CD4-positive, CD25-positive, alpha-beta regulatory T cell (primary cell): ENCODE measurements around the gene TICAM2. TPM values are rescaled to one million over a fixed set of nuclear protein-coding genes. Genes with fewer than 3 reads are reported as not detected.

Source experiments
- ATAC-seq, 2 donors: fragments of 150-1000 bp; cut with Tn5 transposase; one replicate each; pipeline ENCODE4 v1.10.0; 2021; ENCODE audit warnings: low read depth in 2 of 2, moderate number of reproducible peaks in 2 of 2, moderate library complexity in 1 of 2
- DNase-seq, 3 donors: peaks; one replicate each; pipeline versions ENCODE4 v3.0.0 to v3.0.0-alpha.2; 2012 to 2022; ENCODE audit warnings: mixed read lengths in 1 of 3
- H3K27ac ChIP-seq: one replicate; pipeline ENCODE4 v1.7.0; 2013; ENCODE audit warnings: mild to moderate bottlenecking, low read length; ENCODE audit not compliant: insufficient read depth, poor library complexity, severe bottlenecking
- H3K27me3 ChIP-seq: one replicate; pipeline ENCODE4 v1.7.0; 2013; ENCODE audit warnings: low read length; ENCODE audit not compliant: control insufficient read depth, insufficient read depth
- H3K36me3 ChIP-seq: one replicate; pipeline ENCODE4 v1.7.0; 2013; ENCODE audit warnings: mild to moderate bottlenecking, low read length, moderate library complexity; ENCODE audit not compliant: control insufficient read depth, insufficient read depth
- H3K4me1 ChIP-seq: 2 replicates; pipeline ENCODE4 v1.7.0; 2013; ENCODE audit warnings: mild to moderate bottlenecking, low read length; ENCODE audit not compliant: insufficient read depth, control insufficient read depth, poor library complexity, severe bottlenecking
- H3K4me3 ChIP-seq: one replicate; pipeline ENCODE4 v1.7.0; 2013; ENCODE audit warnings: low read depth, mild to moderate bottlenecking, low read length, moderate library complexity
- H3K9me3 ChIP-seq, 2 experiments: 1 replicate in 1 of 2; 2 replicates in 1 of 2; pipeline ENCODE4 v1.7.0; 2013; ENCODE audit warnings: low read length in 2 of 2, mild to moderate bottlenecking in 1 of 2, moderate library complexity in 1 of 2; ENCODE audit not compliant: control insufficient read depth in 2 of 2
- H3K27ac Mint-ChIP-seq, 3 donors: one replicate each; pipeline ENCODE4 v1.8.0; 2020 to 2022; ENCODE audit warnings: mild to moderate bottlenecking in 3 of 3, mixed read lengths in 3 of 3, moderate library complexity in 2 of 3
- H3K27me3 Mint-ChIP-seq: one replicate; pipeline ENCODE4 v1.8.0; 2022; ENCODE audit warnings: mild to moderate bottlenecking, mixed read lengths
- H3K36me3 Mint-ChIP-seq: one replicate; pipeline ENCODE4 v1.8.0; 2020; ENCODE audit warnings: mixed read lengths
- H3K4me1 Mint-ChIP-seq, 4 donors: one replicate each; pipeline ENCODE4 v1.8.0; 2020 to 2022; ENCODE audit warnings: mixed read lengths in 4 of 4, mild to moderate bottlenecking in 1 of 4
- H3K4me3 Mint-ChIP-seq, 4 donors: one replicate each; pipeline ENCODE4 v1.8.0; 2020 to 2022; ENCODE audit warnings: mild to moderate bottlenecking in 4 of 4, mixed read lengths in 4 of 4, moderate library complexity in 3 of 4
- H3K9me3 Mint-ChIP-seq, 7 donors: one replicate each; pipeline ENCODE4 v1.8.0; 2020 to 2022; ENCODE audit warnings: mixed read lengths in 7 of 7, mild to moderate bottlenecking in 3 of 7, moderate library complexity in 2 of 7
- polyA plus RNA-seq, 4 donors: library from polyadenylated mRNA; unstranded; fragments of 300-500 nt; fragmentation: Illumina TruSeq; gene quantifications; one replicate each; pipeline ENCODE4 v1.2.3, GENCODE V29; 2021
- total RNA-seq: library from RNA; stranded (reverse); gene quantifications from one replicate; pipeline ENCODE4 v1.2.3, GENCODE V29; 2022

The TICAM2 gene
- total and polyA plus RNA-seq, 5 donors from 2014 or later, result 0.25 to 0.67 (median 0.29) TPM; not detected in 2

DNA sequence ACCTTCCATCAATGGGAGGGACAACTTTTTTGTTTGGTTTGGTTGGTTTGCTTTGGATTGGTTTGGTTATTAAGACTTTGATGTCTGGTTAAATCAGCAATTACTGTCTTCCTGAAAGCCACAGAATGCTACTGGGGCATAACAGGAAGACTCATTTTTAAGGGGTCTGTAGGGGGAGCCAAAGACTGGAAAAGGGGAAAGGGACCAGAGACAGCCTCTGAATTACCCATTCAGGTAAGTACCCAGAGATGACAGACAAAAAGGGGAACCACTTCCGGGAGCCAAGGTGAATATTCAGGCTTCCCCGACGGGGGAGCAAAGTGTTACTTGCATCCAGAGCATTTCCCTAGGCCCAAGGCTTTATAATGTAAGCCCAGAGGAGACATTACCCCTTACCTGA is 53.1 kb downstream of the TICAM2 start:
- peaks cover 0 to 6% (median under 1%) of the 10 kb centered on the region in 4 donors for H3K4me1 Mint-ChIP-seq
- H3K4me3 Mint-ChIP-seq, result no peak overlapping the region
- DNase-seq (peak in 1 of 3 donors; percentile 23), ATAC-seq (no peak)
- Histone ChIP-seq H3K4me3 (no peak overlapping the region), H3K4me1 (no peaks in the 10 kb centered on the region), H3K9me3 (peaks cover 0 to 5% of the 10 kb centered on the region in 2 experiments), H3K27ac (no peak overlapping the region), H3K36me3 (no peaks in the 10 kb centered on the region), H3K27me3 (peaks cover 10% of the 10 kb centered on the region)
- H3K27me3 Mint-ChIP-seq, result peaks cover 25% of the 10 kb centered on the region
- H3K9me3 Mint-ChIP-seq, result peaks cover 0 to 2% (median 0%) of the 10 kb centered on the region in 7 donors
- no peaks in the 10 kb centered on the region for H3K36me3 Mint-ChIP-seq
- no peak overlapping the region for H3K27ac Mint-ChIP-seq

DNA sequence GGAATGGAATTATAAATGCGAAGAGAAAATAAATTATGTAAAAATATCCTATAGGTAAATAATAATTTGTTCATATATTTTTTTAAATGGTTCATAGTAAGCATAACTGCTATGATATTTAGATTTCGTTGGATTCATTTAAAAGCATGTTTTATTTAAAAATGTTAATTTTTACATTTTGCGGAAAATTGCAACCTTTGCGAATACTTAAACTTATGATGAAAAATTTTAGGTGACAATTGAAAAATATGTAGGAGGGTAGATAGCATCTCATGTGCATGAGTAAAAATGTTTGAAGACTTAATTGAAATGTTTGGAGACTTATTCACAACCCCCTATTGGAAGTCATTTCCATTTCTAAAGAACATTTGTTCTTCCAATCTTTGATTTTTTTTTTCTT is 53.6 kb downstream of the TICAM2 start:
- ATAC-seq, result no peak
- no peak overlapping the region for H3K4me3 Mint-ChIP-seq
- H3K27me3 Mint-ChIP-seq, result peaks cover 29% of the 10 kb centered on the region
- Histone ChIP-seq H3K4me1 (no peaks in the 10 kb centered on the region), H3K27me3 (peaks cover 10% of the 10 kb centered on the region), H3K27ac (no peak overlapping the region), H3K9me3 (peaks cover 0 to 5% of the 10 kb centered on the region in 2 experiments), H3K36me3 (no peaks in the 10 kb centered on the region), H3K4me3 (no peak overlapping the region)
- H3K9me3 Mint-ChIP-seq, result peaks cover 0 to 2% (median 0%) of the 10 kb centered on the region in 7 donors
- DNase-seq, result no peak
- H3K27ac Mint-ChIP-seq, result no peak overlapping the region
- no peaks in the 10 kb centered on the region for H3K36me3 Mint-ChIP-seq
- peaks cover 0 to 8% (median 3%) of the 10 kb centered on the region in 4 donors for H3K4me1 Mint-ChIP-seq

DNA sequence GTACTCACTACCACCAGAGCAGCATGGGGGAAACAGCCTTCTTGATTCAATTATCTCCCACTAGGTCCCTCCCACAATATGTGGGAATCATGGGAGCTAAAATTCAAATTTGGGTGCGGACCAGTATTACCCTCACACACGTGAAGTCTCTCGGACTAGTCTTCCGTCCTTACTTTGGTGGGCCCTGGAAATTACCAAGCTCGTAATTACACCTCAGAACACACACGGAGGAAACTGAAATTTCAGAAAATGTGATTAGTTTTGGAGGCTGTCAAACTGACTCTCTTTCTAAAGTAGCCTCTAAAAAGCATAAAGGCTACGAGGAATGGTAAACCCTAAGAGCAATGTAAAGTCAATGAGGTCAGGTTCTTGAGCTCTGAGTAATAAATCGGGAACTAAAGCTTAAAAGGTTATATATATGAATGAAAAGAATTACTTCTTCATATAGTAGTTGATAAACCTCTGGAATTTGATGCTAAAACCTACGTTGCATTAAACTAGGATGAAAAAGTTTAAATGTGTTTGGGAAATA is 56.9 kb downstream of the TICAM2 start:
- DNase-seq, result no peak

DNA sequence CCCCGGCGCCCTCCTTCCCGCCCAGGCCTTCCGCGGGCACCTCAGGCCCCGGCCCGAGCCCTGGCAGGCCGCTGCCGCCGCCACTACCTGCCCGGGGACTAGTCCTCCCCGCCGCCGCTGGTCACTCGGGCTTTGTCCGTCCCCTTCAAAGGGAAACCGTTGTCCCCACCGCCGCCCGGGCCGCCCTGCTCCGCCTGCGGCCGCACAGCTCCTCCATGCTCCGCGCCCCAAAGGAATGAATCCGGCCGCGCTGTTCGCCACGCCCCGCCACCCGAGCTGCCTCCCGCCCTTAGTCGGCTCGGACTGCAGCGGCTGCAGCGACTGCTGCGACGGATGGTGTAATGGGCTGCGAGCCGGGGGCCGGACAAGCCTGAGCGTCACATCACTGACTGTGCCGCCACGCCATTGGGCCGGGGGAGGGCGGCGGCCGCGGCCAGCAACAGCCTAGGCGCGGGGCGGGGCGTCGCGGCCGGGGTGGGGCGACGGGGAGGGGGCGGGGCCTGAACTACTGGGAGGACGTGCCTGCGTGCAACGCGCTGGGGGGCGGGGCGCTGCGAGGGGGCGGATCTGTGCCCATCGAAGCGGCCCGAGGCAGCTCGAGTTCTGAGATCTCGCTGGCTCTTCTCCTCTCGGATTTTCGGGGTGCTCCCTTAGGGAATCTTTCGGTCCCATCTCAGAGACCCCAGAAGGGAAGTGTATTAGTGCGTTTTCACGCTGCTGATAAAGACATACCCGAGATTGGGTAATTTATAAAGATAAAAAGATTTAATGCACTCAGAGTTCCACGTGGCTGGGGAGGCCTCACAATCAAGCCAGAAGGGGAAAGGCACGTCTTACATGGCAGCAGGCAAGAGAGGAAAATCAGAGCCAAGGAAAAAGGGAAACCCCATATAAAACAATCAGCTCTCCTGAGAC is 57.6 kb downstream of the TICAM2 start, which contains the start of gene FEM1C:
Gene FEM1C (minus strand): TSS at position 340 of the 915 bp plus-strand sequence. CDS start 1,282 bp downstream, outside the sequence.
- Mint-ChIP-seq H3K4me1 (peaks cover 27 to 47% (median 38%) of the 10 kb centered on the region in 4 donors), H3K27me3 (peaks cover 11% of the 10 kb centered on the region), H3K36me3 (peaks cover 20% of the 10 kb centered on the region), H3K4me3 (peak within 1 kb of the TSS; percentile 95 to 99 (median 99)), H3K27ac (peak within 1 kb of the TSS; percentile 94 to 99 (median 96)), H3K9me3 (peaks cover 0 to 1% (median 0%) of the 10 kb centered on the region in 7 donors)
- peak within 1 kb of the TSS; percentile 90 for H3K4me3 ChIP-seq
- ATAC-seq, result peak; percentile 90 to 91
- peak within 1 kb of the TSS; percentile 96 for H3K27ac ChIP-seq
- peaks cover 39% of the 10 kb centered on the region for H3K4me1 ChIP-seq
- peaks cover 3% of the 10 kb centered on the region for H3K36me3 ChIP-seq
- DNase-seq, result peak; percentile 93 to 95 (median 94)
- H3K9me3 ChIP-seq, result peaks cover 0 to 5% of the 10 kb centered on the region in 2 experiments
- H3K27me3 ChIP-seq, result no peaks in the 10 kb centered on the region

More for the DNA sequence above, 56.9 kb downstream of the TICAM2 start:
- ATAC-seq, result no peak
- H3K36me3 Mint-ChIP-seq, result peaks cover 13% of the 10 kb centered on the region
- Histone ChIP-seq H3K27ac (peak overlapping the region; percentile 96), H3K4me3 (peak overlapping the region; percentile 60), H3K27me3 (no peaks in the 10 kb centered on the region), H3K36me3 (no peaks in the 10 kb centered on the region), H3K9me3 (peaks cover 0 to 5% of the 10 kb centered on the region in 2 experiments), H3K4me1 (peaks cover 32% of the 10 kb centered on the region)
- H3K27ac Mint-ChIP-seq, result peak overlapping the region in 2 of 3 donors; percentile 94 to 99
- peak overlapping the region in 3 of 4 donors; percentile 95 to 99 (median 99) for H3K4me3 Mint-ChIP-seq
- peaks cover 20 to 40% (median 31%) of the 10 kb centered on the region in 4 donors for H3K4me1 Mint-ChIP-seq
- peaks cover 18% of the 10 kb centered on the region for H3K27me3 Mint-ChIP-seq
- H3K9me3 Mint-ChIP-seq, result peaks cover 0 to 1% (median 0%) of the 10 kb centered on the region in 7 donors

DNA sequence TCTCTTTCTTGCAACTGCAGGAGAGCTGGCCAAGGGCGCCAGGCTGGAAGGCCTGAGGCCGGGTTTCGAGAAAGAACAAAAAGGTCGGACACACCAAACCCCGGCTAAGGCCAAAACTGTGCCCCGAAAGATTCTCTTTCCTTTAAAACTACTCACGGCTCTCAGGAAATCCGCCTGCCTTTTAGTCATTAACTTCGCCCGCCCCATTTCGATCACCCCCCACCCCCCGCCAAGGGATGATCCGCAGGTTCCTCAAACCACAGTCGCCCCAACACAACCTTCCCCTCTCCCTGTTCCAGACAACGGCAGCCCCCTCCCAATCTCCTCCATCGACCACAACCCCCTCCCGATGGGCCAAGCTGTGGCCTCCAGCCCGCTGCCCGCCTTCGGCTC is 58.2 kb downstream of the TICAM2 start:
- peaks cover 5% of the 10 kb centered on the region for H3K27me3 Mint-ChIP-seq
- H3K36me3 ChIP-seq, result peaks cover 8% of the 10 kb centered on the region
- no peaks in the 10 kb centered on the region for H3K27me3 ChIP-seq
- H3K4me1 ChIP-seq, result peaks cover 46% of the 10 kb centered on the region
- peaks cover 0 to 1% (median 0%) of the 10 kb centered on the region in 7 donors for H3K9me3 Mint-ChIP-seq
- H3K27ac ChIP-seq, result peak overlapping the region; percentile 96
- peaks cover 26% of the 10 kb centered on the region for H3K36me3 Mint-ChIP-seq
- H3K4me3 Mint-ChIP-seq, result peak overlapping the region; percentile 95 to 99 (median 99)
- H3K9me3 ChIP-seq, result peaks cover 0 to 5% of the 10 kb centered on the region in 2 experiments
- DNase-seq (peak; percentile 47 to 70 (median 66)), ATAC-seq (peak; percentile 27 to 30)
- H3K4me3 ChIP-seq, result peak overlapping the region; percentile 90
- H3K4me1 Mint-ChIP-seq, result peaks cover 31 to 54% (median 44%) of the 10 kb centered on the region in 4 donors
- peak overlapping the region; percentile 94 to 99 (median 96) for H3K27ac Mint-ChIP-seq

DNA sequence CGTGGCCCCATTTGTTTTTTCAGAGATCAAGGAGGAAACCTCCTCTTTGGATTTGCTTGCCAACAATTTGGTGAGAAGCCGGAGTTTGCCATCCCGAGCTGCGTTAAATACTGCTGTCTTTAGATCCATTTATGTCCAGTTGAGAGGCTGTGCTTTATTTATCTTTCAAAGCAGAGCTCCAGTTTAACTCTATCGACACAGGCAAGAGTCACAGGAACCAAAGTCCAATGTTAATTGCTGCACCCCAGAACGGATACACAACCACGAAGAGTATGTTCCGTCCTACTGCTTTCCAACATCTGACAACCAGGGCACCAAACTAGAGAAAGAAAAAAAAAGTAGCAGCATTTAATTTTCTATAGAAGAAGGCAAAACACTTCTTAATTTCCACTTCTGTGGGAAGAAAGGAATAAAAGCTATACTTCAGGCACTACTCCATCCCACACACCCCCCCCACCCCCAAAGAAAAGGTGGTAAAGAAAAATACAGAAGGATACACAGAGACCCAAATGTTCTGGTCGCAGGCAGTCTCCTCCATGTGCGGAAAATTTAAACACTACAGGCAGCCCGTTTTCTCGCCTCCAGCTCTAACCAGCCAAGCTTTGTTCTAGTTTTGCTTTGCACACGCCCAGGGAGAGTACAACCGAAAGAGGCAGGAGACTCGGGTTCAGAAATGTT is 58.8 kb downstream of the TICAM2 start:
- Mint-ChIP-seq H3K27ac (peak overlapping the region; percentile 94 to 99 (median 96)), H3K4me3 (peak overlapping the region; percentile 95 to 99 (median 99)), H3K36me3 (peaks cover 31% of the 10 kb centered on the region), H3K4me1 (peaks cover 36 to 59% (median 49%) of the 10 kb centered on the region in 4 donors), H3K9me3 (peaks cover 0 to 3% (median 0%) of the 10 kb centered on the region in 7 donors), H3K27me3 (peaks cover 4% of the 10 kb centered on the region)
- H3K36me3 ChIP-seq, result peaks cover 11% of the 10 kb centered on the region
- ATAC-seq, result peak; percentile 13 to 16
- H3K9me3 ChIP-seq, result peaks cover 0 to 5% of the 10 kb centered on the region in 2 experiments
- peak in 2 of 3 donors; percentile 16 to 76 for DNase-seq
- no peaks in the 10 kb centered on the region for H3K27me3 ChIP-seq
- peak overlapping the region; percentile 96 for H3K27ac ChIP-seq
- peak overlapping the region; percentile 90 for H3K4me3 ChIP-seq
- peaks cover 51% of the 10 kb centered on the region for H3K4me1 ChIP-seq
